Activated CD8-positive, alpha-beta T cell treated with anti-CD3 and anti-CD28 coated beads for 36 hours (primary cell): Measurements from ENCODE around the gene ZNF609. TPM values are rescaled to one million over a fixed set of nuclear protein-coding genes. Genes with fewer than 3 reads are reported as not detected.

Source experiments
- ATAC-seq: fragments of 200-7000 bp; cut with Tn5 transposase; one replicate; pipeline ENCODE4 v1.10.0; 2021; ENCODE audit warnings: mild to moderate bottlenecking, moderate library complexity
- CTCF ChIA-PET: fragments of 350-600 bp; sonication (Branson Sonifier 250); formaldehyde crosslinking; loops from one replicate; lab custom pipeline; 2021; ENCODE audit warnings: antibody characterized with exemption; lab: Charles Lee
- POLR2A ChIA-PET: fragments of 350-600 bp; sonication (Branson Sonifier 250); formaldehyde crosslinking; loops from one replicate; lab custom pipeline; 2021; ENCODE audit warnings: antibody characterized with exemption; lab: Charles Lee
- DNase-seq: peaks from one replicate; pipeline ENCODE4 v3.0.0-alpha.2; 2020
- H3K27ac Mint-ChIP-seq: one replicate; pipeline ENCODE4 v1.8.0; 2021; ENCODE audit warnings: mild to moderate bottlenecking, mixed read lengths
- H3K27me3 Mint-ChIP-seq: one replicate; pipeline ENCODE4 v1.8.0; 2021; ENCODE audit warnings: mixed read lengths
- H3K36me3 Mint-ChIP-seq: one replicate; pipeline ENCODE4 v1.8.0; 2021; ENCODE audit warnings: low read depth, mixed read lengths
- H3K4me1 Mint-ChIP-seq: one replicate; pipeline ENCODE4 v1.8.0; 2021; ENCODE audit warnings: low read depth, mixed read lengths
- H3K4me3 Mint-ChIP-seq: one replicate; pipeline ENCODE4 v1.8.0; 2021; ENCODE audit warnings: mild to moderate bottlenecking, moderate library complexity, mixed read lengths
- H3K9me3 Mint-ChIP-seq: one replicate; pipeline ENCODE4 v1.8.0; 2021; ENCODE audit warnings: mixed read lengths
- CTCF ChIP-seq: fragments of 200-600 bp; IDR thresholded peaks from one replicate; pipeline ENCODE4 v1.8.0; 2022; ENCODE audit warnings: antibody characterized with exemption, mild to moderate bottlenecking
- intact Hi-C: fragments of 100-400 bp; cut with micrococcal nuclease; formaldehyde crosslinking; loops from one replicate; pipeline ENCODE4 v1.10.0; 2022
- total RNA-seq, 2 experiments: library from RNA; stranded (reverse); gene quantifications; one replicate each; pipeline ENCODE4 v1.2.3, GENCODE V29; 2021

The ZNF609 gene
- total RNA-seq, 2 experiments from 2014 or later, result 37.2 to 39.6 TPM

- intact Hi-C loops, result loop anchor here (5.0 kb wide), 2 partner anchors 81 to 176 kb away; no protein-coding TSS in a partner anchor
- H3K4me1 Mint-ChIP-seq, result peaks cover 6% of the 10 kb centered on the region
- H3K9me3 Mint-ChIP-seq, result no peaks in the 10 kb centered on the region
- DNase-seq (no peak), ATAC-seq (no peak)
- ChIA-PET CTCF (interaction anchor here (0.8 to 8.5 kb wide), 15 partner anchors 9 to 344 kb away, joined by 3 to 249 read pairs (median 4); partner anchors contain the start of genes ANKDD1A and TRIP4), POLR2A (interaction anchor here (1.2 kb wide), 1 partner anchor 11 kb away, joined by 4 read pairs; no protein-coding TSS in a partner anchor)
- no peak overlapping the region for H3K4me3 Mint-ChIP-seq
- H3K27me3 Mint-ChIP-seq, result peaks cover 2% of the 10 kb centered on the region
- H3K36me3 Mint-ChIP-seq, result no peaks in the 10 kb centered on the region
- H3K27ac Mint-ChIP-seq, result no peak overlapping the region
- no peak for TF ChIP-seq CTCF
Observed at GRCh38 chr15:64731805-64732151, 271.4 kb downstream of the ZNF609 start.

GRCh38 chr15:64732156-64732860 is 271.9 kb downstream of the ZNF609 start:
- H3K9me3 Mint-ChIP-seq, result no peaks in the 10 kb centered on the region
- ATAC-seq (no peak), DNase-seq (no peak)
- no peak overlapping the region for H3K4me3 Mint-ChIP-seq
- no peak for TF ChIP-seq CTCF
- no peaks in the 10 kb centered on the region for H3K36me3 Mint-ChIP-seq
- ChIA-PET POLR2A (interaction anchor here (0.6 to 1.2 kb wide), 2 partner anchors 10 to 238 kb away, joined by 3 to 4 read pairs; no protein-coding TSS in a partner anchor), CTCF (interaction anchor here (0.8 to 8.5 kb wide), 13 partner anchors 8 to 345 kb away, joined by 3 to 249 read pairs (median 4); partner anchors contain the start of genes ANKDD1A and TRIP4)
- H3K27ac Mint-ChIP-seq, result no peak overlapping the region
- peaks cover 6% of the 10 kb centered on the region for H3K4me1 Mint-ChIP-seq
- H3K27me3 Mint-ChIP-seq, result peaks cover 2% of the 10 kb centered on the region
- intact Hi-C loops, result loop anchor here (5.0 kb wide), 2 partner anchors 80 to 175 kb away; no protein-coding TSS in a partner anchor

Other genes starting within 250 kb of the ZNF609 start
- gene CSNK1G1, start 104.4 kb upstream of the ZNF609 start, total RNA-seq, result 10 to 100 TPM; 16.7 to 20.4 TPM
- gene PCLAF, start 79.1 kb upstream of the ZNF609 start, total RNA-seq, result 100 to 1,000 TPM; 109 to 135 TPM
- gene TRIP4, start 72.7 kb upstream of the ZNF609 start, total RNA-seq, result 10 to 100 TPM; 15.9 to 17.3 TPM